ENCODE data around the gene RXFP4. TPM values are rescaled to one million over a fixed set of nuclear protein-coding genes. Genes with fewer than 3 reads are reported as not detected.

The RXFP4 gene
- total RNA-seq, 1 experiment from 2014 or later: not detected

DNA sequence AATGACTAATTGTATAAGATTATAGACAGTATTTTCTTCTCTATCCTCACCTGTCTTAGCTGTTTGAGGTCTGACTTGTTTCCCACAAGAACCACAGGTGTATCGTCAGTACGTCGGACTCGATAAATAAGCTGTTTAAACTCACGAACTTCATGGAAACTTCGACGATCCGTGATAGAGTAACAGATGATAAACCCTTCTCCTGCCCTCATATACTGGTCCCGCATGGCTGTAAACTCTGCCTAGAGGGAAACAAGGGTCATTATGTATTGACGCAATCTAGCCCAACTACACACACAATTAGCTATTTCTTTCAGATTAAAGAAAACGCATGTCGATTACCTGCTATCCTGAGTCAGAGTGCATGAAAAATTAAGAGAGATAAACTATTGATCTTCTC lies 37.2 kb upstream of the RXFP4 start:
- H2AFZ ChIP-seq (ENCODE audit: low read length): no peak overlapping the region
- H4K5ac ChIP-seq (ENCODE audit: insufficient read length, low read depth, low read length): no peak overlapping the region
- H4K91ac ChIP-seq (ENCODE audit: insufficient read length, low read depth, low read length): no peak overlapping the region
- no peak overlapping the region for H2BK120ac ChIP-seq (ENCODE audit: low read depth, low read length, poor library complexity, severe bottlenecking)
- no peak overlapping the region for H3K4ac ChIP-seq (ENCODE audit: low read depth, low read length)
- no peaks in the 10 kb centered on the region for H3K79me2 ChIP-seq (ENCODE audit: insufficient read depth, low read length)
- no peak overlapping the region for H4K8ac ChIP-seq (replicated peaks; ENCODE audit: insufficient read length, low read depth, low read length)
- no peak overlapping the region for H3T11ph ChIP-seq (ENCODE audit: low read length)
- H2BK20ac ChIP-seq (ENCODE audit: low read depth, low read length, poor library complexity, severe bottlenecking): no peak overlapping the region
- Mint-ChIP-seq H3K27ac (no peak overlapping the region), H3K4me3 (no peak overlapping the region), H3K27me3 (ENCODE audit: low read depth) (no peaks in the 10 kb centered on the region), H3K4me1 (no peaks in the 10 kb centered on the region), H3K9me3 (no peaks in the 10 kb centered on the region), H3K36me3 (ENCODE audit: insufficient read depth in 1 of 3, low read depth in 3 of 3) (peaks cover 27 to 78% (median 69%) of the 10 kb centered on the region in 3 experiments; a peak in 6 of 7 replicates)
- no peak overlapping the region for H2BK12ac ChIP-seq (ENCODE audit: insufficient read length, low read depth, low read length)
- H3K9me3 ChIP-seq (ENCODE audit: control insufficient read depth, low read depth, low read length): no peaks in the 10 kb centered on the region
- H3K9ac ChIP-seq (ENCODE audit: extremely low read depth, insufficient read length, low read length): no peak overlapping the region
- no peak overlapping the region for H3K27ac ChIP-seq (ENCODE audit: insufficient read length, low read depth, low read length)
- no peaks in the 10 kb centered on the region for H3K27me3 ChIP-seq (ENCODE audit: insufficient read depth, low read length)
- H2BK15ac ChIP-seq (ENCODE audit: low read depth, low read length): no peak overlapping the region
- H3K56ac ChIP-seq (ENCODE audit: insufficient read length, low read depth, low read length): no peak overlapping the region
- no CpG with 5 or more reads among the region's 12 CpGs for WGBS (ENCODE audit: extremely low coverage, insufficient read length, low lambda C conversion rate)
- no peak overlapping the region for H2AK5ac ChIP-seq (ENCODE audit: insufficient read length, low read length)
- DNase-seq: no peak
- no peaks in the 10 kb centered on the region for H3K79me1 ChIP-seq (ENCODE audit: insufficient read depth, low read depth, low read length, poor library complexity, severe bottlenecking)
- H3K4me2 ChIP-seq (ENCODE audit: insufficient read depth, insufficient read length, low read length): no peak overlapping the region
- no peak overlapping the region for H2BK5ac ChIP-seq (ENCODE audit: insufficient read length, low read length)
- H3K23me2 ChIP-seq (ENCODE audit: insufficient read length, low read depth, low read length, poor library complexity, severe bottlenecking): no peaks in the 10 kb centered on the region
- TF ChIP-seq, protein P1, sequence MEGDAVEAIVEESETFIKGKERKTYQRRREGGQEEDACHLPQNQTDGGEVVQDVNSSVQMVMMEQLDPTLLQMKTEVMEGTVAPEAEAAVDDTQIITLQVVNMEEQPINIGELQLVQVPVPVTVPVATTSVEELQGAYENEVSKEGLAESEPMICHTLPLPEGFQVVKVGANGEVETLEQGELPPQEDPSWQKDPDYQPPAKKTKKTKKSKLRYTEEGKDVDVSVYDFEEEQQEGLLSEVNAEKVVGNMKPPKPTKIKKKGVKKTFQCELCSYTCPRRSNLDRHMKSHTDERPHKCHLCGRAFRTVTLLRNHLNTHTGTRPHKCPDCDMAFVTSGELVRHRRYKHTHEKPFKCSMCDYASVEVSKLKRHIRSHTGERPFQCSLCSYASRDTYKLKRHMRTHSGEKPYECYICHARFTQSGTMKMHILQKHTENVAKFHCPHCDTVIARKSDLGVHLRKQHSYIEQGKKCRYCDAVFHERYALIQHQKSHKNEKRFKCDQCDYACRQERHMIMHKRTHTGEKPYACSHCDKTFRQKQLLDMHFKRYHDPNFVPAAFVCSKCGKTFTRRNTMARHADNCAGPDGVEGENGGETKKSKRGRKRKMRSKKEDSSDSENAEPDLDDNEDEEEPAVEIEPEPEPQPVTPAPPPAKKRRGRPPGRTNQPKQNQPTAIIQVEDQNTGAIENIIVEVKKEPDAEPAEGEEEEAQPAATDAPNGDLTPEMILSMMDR (conservative IDR thresholded peaks at IDR 0.05): no peak
- H3K14ac ChIP-seq (ENCODE audit: insufficient read depth, low read length): no peak overlapping the region
- no peak overlapping the region for H3K18ac ChIP-seq (ENCODE audit: insufficient read length, low read depth, low read length)
- no peaks in the 10 kb centered on the region for H4K20me1 ChIP-seq (ENCODE audit: control insufficient read depth, insufficient read depth, insufficient read length)
- H3K4me1 ChIP-seq (ENCODE audit: insufficient read depth, low read length): no peaks in the 10 kb centered on the region
- H3K23ac ChIP-seq (ENCODE audit: insufficient read length, low read depth, low read length): no peak overlapping the region
